Endometrium (tissue), 2 donors: Measurements from ENCODE around the gene SAMD3.
"Not testable (repeated sequence)": the region's sequence is repeated elsewhere in the genome, so short reads cannot be mapped to it uniquely, and the experiment has no call there.

ENCODE experiments used
- FAIRE-seq: peaks from 2 replicates; lab custom pipeline; 2012; peaks lifted over from hg19 to GRCh38; lab: Jason Lieb, UNC
- donor health status: control.
- donor health status: control.

The SAMD3 gene

DNA sequence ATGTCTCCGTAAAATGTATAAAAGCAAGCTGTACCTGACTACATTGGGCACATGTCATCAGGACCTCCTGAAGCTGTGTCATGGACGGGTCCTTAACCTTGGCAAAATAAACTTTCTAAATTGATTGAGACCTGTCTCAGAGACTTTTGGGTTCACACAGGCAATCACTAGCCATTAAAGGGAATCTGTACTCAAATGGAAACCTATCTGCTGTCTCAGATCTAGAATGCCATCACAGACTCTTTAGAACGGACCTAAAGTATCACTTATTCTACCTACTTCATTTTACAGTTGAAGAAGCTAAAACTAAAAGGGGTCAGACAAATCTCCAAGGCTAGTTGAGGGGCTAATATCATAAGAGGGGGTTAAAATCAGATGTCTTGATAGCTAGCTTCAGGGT, 11.1 kb downstream of the SAMD3 start:
- FAIRE-seq = no peak

DNA sequence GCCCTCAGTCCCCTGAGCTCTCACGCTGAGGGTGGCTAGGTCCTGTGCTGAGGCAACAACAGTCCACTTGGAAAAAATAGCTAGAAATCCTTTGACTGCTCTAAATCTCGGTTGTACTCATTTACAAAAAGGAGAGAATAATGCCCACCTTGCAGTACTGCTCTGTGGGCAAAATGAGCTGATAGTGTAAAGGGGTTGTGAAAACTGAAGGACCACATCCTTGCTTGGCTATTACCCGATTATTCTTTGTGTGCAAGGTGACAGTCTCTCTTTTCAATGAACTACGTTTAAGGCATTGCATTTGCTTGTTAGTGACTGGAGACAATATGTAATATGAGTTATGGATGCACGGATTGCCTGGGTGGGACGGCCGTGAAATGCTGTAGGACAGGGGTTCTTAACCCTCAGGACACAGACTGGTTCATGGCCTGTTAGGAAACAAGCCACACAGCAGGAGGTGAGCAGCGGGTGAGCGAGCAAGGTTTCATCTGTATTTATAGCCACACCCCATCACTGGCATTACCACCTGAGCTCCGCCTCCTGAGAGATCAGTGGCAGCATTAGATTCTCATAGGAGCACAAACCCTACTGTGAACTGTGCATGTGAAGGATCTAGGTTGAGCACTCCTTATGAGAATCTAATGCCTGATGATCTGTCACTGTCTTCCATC, 14.6 kb downstream of the SAMD3 start:
- no peak for FAIRE-seq

DNA sequence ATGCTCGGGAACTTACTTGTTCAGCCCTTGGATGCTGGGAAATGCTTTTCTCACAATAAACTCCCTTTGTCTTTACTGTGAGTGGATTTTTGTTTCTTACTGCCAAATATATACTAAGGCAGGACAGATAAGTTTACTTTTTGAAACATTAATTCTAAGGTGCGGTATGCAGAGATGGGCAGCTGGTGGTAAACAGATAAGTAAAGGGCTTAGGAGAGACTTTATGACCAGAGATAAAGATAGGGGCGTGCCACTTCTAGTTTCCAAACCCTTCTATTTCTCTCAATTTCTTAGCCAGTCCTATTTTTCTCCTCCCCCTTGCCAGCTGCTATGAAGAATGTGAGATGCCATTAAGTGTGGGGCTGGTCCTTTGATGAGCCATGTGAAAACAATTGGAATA, 16.3 kb downstream of the SAMD3 start:
- FAIRE-seq = no peak

DNA sequence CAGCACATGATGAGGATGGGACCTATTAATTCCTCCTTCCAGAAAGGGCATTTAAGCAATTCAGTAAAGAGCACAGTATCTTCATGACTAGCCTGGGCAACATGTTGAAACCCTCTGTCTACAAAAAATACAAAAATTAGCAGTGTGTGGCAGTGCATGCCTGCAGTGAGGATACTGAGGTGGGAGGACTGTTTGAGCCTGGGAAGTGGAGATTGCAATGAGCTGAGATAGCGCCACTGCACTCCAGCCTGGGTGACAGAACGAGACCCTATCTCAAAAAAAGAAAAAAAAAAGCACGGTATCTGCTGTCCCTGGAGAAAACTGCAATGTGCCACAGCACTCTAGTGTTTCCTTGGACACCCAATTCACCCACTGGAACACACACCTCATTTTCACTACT, 18.4 kb downstream of the SAMD3 start:
- no peak for FAIRE-seq

DNA sequence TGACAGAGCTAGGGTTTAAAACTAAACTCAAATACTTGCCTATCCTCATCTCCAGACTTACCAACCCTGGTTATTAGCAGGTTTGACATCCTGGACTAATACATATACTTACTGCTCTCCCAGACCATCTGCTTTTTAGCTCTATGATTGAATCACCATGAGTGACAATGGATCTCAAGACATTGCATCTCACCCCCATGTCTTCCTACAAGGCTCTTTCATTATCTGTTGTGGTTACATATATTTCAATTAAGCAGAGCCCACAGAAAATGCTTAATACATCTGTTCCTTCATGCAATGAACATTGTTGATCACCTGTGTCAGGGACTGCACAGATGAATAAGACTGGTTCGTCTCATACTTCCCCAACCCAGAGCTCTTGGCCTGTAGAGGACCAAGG, 19.4 kb downstream of the SAMD3 start:
- FAIRE-seq = no peak

DNA sequence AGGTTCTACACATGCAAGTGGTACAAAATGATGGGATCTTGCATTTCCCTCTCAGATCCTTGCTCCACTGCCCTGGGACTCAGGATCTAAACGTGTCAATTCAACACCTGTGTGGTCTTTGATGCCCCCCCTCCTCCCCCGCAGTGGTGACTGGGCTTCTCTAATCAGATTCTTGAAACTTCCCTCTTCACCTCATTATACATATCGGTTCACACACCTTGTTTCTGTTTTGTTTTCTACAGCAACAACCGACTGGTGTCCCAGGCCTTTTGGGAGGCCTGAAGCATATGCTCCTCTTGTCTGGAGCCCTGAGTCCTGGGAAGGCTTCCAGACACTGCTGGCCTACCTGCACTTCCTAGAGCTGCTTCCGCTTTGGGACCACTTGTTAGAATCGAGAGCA, 20.0 kb downstream of the SAMD3 start:
- FAIRE-seq = no peak

DNA sequence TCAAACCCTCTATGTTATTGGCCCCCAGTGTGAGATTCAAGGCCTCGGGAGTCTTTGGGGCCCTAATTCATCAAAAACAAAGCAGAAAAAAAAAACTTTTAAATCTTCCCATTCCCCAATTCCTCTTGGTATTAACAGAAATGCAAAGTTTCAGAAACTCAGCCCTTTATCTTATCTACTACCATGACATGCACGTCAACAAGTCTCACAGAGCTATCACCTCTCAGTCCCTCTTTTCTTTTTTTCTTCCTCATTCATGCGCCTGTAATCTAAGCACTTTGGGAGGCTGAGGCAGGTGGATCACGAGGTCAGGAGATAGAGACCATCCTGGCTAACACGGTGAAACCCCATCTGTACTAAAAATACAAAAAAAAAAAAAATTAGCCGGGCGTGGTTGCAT, 22.7 kb downstream of the SAMD3 start:
- no peak for FAIRE-seq

DNA sequence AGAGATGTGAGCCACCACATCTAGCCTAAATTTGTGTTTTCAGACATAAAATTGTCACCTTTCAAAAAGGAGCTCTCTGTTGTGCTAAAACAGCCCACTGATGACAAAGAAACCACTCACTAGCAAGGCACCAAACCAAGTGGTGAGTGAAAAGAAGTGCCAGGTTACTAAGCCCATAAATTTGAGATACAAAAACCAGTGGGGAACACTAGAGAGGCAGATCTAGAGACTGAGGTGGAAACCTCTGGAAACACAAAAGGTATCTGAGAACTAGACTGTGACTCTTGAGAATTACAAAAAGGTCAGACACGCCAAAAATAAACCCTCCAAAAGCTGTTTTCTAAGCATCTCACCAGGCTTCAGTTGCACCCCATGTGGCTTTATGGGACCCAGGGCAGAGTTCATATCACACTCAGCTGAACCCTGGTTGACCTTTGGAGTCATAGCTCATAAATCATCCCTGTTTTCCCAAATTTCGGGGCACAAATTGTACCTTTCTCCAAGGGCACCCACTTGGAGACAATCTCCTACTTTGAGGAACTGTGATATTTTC, 24.2 kb downstream of the SAMD3 start:
- no peak for FAIRE-seq

DNA sequence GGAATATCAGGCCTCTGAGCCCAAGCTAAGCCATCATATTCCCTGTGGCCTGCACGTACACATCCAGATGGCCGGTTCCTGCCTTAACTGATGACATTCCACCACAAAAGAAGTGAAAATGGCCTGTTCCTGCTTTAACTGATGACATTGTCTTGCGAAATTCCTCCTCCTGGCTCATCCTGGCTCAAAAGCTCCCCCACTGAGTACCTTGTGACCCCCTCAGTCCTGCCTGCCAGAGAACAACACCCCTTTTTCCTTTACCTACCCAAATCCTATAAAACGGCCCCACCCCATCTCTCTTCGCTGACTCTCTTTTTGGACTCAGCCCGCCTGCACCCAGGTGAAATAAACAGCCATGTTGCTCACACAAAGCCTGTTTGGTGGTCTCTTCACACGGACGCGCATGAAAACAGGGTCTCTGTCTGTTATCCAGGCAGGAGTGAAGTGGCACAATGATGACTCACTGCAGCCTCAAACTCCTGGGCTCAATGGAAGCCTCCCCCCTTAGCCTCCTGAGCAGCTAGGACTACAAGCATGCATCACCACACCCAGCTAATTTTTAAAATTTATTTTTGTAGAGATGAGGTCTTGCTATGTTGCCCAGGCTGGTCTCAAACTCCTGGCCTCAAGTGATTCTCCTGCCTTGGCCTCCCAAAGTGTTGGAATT, 24.8 kb downstream of the SAMD3 start:
- FAIRE-seq = not testable (repeated sequence)

DNA sequence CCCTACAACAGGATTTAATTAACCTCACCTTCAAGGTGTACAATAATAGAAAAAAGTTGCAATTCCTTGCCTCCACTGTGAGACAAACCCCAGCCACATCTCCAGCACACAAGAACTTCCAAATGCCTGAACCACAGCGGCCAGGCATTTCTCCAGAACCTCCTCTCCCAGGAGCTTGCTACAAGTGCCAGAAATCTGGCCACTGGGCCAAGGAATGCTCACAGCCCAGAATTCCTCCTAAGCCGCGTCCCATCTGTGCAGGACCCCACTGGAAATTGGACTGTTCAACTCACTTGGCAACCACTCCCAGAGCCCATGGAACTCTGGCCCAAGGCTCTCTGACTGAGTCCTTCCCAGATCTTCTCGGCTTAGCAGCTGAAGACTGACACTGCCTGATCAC, 28.3 kb downstream of the SAMD3 start:
- FAIRE-seq = not testable (repeated sequence)

DNA sequence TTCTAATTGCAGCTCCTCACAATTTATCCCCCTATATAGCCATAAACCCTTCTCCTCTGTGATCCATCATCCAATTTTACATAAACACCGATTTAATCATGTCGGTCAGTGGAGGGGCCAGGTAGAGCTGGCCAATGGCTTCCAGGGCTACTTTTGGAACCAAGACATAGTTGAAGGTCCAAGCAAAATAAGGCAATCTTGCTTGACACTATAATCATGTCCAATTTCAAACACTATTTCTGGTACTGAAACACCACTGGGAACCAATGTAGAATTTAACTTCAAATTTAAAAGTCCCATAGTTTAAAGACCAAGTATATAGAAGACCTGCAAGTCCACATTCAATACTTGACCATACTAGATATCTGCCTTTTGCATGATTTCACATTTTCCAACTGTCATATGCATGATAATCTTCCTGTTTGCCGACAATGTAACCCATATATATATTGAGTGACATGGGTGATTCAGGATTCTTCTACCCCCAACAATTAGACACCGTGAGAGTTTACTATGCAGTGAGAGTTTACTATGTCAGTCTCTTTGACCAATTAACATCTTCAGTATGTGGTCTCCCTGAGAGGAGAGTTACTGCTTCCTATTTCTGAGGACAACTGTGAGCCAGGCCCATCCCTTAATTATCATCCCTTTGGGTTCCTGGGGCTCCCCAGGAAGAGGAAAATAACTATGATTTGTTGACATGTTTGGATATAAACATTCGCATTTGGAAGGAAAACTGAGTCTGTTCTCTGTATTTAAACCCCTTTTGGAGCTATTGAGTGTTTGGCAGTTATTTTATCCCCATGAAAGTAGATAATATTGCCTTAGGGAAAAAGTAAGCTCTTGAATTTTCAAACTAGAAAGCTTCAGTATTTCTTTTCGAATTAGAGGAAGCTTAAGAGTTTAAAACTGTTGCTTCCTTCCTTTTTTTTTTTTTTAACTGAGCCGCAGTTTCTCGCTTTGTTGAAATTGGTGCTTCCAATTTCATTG, 31.8 kb downstream of the SAMD3 start:
- no peak for FAIRE-seq

DNA sequence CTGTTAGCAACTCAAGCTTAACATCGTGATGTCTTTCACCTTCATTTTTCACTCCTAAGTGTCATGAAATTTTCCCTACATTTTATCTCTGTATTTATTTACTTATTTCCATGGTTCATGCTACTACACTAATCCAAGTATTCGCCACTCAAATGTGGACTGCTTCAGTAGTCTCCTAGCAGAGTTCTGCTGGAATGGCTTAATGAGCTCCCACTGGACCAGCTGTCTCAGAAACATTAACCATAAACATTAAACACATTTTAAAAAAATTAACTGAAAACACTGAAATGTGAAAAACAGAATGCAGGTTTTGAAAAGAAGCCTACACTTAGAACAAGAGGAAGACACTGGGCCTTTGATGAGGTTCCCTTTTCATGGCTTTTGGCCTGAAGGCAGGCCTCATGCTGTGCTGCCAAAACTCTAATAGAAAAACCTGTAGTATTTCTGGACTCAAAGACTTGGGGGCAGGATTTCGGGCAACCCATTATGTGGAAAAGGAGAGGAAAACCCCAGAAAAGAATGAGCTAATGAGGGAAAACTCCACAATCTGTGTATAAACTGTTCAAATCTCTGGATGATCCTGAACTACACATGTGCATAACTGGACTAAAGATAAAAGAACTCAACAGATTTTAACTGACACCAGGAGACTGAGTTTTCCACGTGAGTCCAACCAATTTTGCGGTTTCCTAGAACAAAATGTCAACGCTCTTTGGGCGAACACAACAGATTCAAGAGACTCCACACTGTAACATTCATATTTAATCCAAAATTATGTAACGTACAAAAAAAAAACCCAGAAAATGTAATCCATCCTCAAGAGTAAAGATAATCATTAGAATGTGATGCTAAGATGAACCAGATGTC, 33.0 kb downstream of the SAMD3 start:
- no peak for FAIRE-seq

DNA sequence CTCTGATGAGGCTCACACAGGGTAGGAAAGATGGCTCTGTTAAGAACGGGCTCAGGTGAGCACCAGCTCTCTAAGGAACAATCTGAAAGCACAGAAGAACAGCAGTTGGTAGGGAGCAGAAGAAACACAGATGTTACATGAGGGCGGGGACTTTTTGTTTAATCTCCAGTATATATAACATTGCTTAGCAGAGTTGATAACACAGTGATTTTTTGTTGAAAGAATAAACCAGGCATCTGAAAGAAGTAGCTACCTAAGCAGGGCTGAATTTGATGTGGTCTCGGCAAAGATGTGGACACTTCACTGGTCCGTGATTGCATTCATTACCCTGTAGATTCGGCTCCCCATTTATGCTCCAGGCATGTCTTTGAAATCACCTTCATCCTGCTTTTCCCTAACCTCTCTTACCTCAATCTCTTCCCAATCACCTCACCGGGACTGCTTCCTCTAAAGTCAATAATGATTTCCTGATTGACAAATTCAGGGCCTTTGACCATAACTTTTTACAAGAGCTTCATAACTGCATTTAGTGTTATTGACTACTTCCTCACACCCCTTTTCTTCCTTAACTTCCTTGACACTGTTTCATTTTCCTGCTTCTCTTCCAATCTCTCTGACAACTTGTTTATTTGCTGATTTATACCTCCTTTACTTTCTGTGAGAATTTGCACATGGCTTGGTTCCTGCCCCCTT, 34.4 kb downstream of the SAMD3 start:
- no peak for FAIRE-seq

DNA sequence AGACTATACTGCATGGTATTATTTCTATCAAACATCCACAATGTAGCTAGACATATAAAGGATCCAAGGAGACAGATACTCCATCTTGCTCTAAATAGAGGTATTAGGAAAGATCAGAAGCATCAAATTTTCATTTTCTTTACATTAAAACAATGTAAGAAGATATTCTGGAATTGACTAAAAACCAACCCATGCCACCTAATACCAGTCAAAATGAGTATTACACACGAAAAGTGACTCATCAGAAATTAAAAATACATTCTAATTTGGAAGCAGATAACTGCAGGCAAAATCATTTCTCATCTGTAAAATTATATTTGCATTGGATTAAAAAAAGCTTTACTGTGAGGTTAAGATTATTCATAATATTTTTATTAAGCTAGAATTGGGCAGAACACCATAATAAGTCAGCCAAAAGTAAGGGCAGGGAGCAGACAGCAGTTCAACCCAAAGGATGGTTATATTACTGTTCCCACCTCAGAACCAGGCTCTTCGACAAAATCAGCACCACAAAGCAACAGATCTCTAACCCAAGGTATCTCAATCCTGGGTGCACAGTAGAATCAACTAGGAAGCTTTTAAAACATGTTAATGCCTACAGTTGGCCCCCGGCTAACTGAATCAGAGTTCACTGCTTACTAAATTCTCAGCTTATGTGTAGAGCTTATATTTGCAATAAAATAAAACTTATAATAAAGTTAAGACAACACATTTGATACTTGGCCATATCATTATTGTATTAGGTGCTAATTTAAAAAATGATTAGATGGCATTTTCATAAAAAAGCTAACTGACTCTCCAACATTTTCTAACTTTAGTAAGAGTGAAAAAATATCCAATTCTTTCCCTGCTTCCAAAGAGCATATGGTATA, 35.2 kb downstream of the SAMD3 start:
- FAIRE-seq = no peak

DNA sequence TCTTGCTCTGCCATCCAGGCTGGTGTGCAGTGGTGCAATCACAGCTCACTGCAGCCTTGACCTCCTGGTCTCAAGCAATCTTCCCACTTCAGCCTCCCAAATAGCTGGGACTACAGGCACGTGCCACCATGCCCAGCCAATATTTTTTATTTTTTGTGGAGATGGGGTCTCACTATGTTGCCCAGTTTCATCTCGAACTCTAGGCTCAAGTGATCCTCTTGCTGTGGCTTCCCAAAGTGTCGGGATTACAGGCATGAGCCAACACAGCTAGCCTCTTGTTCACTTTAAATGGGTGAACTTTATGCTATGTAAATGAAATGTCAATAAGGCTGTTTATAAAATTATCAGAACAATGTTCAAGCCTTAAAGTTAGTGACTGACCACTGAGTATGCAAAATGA, 37.1 kb downstream of the SAMD3 start:
- no peak for FAIRE-seq

DNA sequence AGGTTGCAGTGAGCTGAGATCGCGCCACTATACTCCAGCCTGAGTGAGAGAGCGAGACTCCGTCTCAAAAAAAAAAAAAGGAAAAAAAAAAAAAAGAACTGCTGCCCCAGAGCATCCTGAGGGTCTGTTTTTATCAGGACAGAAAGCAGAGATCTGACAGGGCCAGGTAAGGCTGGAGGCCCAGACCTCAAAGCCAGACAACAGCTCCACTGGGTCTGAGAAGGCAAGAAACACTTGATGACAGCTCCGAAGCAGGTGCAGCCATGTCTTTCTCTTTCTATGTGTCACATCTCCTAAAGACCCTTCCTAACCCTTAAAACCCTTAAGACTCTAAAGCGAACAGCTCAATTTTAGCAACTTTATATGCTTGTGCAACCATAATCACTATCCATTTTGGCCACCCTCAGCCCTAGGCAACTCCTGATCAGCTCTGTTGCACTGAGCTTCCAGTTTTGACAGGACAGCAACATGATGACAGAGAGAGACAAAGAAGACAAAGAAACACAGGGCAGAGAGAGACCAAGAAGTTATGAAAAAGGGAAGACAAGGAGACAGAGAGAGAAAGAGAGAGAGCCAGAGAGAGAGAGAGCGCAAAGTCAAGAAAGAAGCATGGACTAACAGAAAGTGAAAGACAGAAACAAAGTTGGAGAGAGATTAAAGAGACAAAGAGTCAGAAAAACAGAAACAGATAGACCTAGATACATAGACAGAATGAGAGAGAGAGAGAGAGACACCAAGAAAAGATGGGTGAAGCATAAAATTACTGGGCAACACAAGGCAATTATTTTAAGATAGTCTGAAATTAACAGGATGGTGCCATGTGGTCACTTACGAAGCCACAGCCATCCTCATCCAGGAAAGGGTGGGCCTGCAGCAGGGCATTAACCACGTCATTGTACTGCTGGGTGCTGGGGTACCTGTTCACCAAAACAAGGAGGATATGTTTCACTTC, 39.2 kb downstream of the SAMD3 start:
- FAIRE-seq = no peak

DNA sequence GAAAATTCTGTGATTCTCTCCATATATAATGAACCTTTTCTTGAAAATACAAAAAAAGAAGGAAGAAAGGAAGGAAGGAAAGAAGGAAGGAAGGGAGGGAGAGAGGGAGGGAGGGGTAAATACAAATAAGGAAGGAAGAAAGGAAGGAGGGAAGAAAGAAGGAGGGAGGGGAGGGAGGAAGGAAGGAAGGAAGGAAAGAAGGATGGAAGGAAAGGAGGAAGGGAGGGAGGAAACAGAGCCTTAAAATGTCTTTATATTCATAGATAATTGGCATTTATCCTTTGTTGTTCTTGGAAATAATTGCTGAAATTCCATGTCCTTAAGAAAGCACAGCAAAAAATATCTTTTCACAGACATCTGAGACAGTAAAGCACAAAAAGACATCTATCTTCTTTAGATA, 40.3 kb downstream of the SAMD3 start:
- FAIRE-seq = no peak

DNA sequence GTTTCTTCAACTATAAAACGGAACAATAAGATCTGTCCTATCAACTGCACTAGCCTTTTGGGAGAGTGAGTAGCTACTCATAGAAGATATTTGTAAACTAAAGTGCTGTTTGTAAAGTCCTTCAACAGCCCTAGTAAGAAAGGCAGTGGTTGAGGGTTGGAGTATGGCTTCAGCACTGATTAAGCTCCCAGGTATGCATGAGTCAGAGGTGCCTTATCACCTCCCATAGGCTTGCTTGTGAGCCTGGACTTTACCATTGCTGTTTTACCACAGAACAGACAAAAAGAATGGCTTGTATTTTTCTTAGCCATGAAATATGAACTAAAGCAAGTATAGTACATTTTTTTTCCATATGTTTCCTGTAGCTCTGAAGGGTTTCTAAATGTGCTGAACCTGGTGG, 44.1 kb downstream of the SAMD3 start:
- no peak for FAIRE-seq

DNA sequence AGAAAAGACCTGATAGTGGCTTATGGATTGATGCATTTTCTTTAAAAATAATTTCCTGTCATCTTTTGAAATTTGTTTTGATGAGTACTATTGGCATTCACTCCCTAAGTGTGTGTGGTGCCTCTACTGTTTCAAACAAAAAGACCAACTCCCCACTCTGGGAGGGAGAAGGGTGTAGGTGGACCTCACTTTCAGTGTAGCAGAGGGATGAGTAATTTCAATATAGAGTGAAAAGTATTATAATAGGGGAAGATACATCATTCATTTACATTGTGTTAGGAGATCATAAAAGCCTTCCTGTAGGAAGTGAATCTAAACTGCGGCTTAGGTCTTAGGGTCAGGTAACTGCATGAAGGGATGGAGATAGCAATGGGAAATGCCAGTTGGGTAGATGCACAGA, 46.4 kb downstream of the SAMD3 start:
- FAIRE-seq = no peak
